Fibroblast of skin of scalp (primary cell): ENCODE results near the gene SH2D2A.

ENCODE experiments used
- DNase-seq: peaks from one replicate; pipeline ENCODE4 v3.0.0-alpha.2; 2013

The SH2D2A gene

DNA sequence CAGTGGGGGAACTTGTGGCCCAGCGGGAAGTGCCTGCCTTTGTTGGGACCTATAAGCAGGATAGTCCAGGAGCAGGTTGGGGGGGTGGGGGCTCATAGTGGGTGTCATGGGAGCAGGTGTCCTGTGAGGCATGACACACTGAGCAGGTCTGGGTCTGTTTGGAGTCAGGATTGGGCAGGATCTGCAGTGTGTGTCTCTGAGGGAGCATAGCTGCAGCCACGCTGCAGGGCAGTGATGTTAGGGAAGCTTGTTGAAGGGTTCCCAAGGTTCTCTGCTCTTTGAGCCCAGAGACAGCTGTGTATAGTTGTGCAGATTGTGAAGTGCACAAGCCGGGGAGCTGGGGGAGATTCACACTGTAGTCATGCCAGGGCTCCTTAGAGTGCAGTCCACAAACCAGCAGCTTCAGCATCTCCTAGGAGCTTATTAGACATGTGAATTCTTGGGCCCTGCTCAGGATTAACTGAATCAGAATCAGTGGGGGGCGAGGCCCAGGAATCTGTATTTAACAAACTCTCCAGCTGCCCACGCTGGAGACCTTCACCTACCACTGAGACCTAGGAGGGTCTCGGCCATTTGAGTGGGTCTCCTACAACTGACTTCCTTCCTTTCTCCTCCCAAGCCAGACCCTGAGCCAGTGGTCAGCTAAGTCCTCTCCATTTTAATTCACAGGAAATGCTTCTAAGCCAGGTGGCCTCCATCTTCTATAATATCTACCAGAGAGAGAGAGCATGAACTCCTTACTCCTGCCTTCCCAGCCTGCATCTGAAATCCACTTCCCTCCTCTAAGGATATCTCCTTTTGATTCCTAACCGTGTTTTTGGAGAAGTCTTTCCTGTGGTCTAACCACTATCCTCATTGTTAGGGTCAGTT is 31.2 kb upstream of the SH2D2A start:
- DNase-seq = no peak

DNA sequence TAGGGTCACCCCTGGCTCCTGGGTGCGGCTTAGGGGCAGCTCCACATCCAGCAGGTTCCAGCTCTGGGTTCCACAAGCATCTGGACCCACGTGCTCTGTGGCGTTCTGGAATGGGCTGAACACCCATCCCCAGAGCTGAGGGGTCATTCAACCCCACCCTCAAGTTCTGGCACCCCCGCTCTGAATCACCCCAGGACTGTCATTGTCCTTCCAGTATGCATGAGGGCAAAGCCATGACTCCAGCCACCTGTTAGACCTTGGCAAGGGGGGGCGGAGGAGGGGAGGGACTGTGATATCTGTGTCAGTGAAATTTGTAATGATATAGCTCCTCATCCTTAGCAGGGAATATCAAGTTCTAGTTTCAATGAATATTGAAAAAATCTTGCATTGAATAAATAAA is 30.0 kb upstream of the SH2D2A start:
- no peak for DNase-seq

DNA sequence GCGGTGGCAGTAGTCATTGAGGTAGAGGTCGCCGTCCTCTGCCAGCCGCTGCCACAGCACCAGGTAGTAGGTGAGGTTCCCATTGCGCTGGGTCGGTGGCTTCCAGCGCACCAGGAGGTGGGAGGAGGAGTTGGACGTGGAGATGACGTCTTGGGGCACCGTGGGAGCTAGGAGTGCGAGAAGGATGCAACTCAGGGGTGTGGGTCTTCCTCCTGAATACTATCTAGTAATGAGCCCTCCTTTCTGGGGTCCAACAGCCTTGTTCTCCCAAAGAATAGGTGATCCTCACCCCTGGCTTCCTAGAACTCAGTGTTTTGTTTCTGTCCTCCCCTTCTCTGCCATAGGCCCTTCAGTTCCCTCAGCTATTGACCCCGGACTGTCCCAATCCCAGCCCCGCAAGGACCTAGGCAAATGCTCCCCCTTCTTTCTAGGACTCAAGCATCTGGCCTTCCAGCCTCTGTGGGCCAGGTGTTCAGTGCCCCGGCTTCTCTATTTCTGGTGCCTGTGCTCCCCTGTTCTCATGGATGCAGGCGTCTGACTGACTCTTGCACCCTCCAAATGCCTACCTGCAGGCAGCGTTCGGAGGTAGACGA is 29.4 kb upstream of the SH2D2A start:
- DNase-seq = no peak

DNA sequence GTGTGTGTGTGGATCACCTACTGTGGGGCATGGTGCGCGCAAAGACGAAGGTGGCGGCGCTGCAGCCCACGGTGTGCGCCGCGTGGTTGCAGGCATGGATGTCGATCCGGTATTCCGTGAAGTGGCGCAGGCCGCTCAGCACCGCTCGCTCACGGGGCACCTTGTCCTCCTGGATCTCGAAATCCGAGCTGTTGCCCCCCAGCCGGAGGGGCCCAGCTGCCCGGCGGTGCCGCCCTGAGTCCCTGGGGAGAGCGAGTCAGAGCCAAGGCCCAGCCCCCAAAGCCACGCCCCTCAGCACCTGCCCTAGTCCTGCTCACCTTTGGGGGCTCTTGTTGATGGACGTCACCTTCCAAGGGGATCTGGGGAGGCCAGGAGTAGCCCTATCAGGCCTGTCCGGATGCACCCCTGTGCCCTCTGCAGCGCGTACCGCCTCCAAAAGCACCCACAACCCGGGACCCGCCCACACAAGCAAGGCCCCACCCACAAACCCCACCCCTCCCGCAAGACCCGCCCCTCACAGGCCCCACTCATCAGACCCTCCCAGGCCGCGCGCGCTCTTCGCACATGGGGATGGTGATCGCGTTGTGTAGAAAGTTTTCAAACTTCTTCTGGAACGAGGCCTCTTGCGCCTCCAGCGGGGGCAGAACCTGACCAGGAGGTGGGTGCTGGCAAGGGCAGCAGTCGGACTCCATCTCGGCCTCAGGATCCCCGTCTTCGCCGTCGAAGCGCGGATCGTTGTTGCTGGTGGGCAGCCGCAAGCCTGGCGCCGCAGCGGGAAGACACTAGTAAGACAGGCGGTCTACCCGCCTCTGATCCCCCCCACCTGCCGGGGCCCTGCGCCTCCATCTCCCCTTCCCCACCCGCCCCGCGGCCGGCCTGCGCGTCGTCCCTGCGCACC is 28.7 kb upstream of the SH2D2A start:
- DNase-seq = no peak

DNA sequence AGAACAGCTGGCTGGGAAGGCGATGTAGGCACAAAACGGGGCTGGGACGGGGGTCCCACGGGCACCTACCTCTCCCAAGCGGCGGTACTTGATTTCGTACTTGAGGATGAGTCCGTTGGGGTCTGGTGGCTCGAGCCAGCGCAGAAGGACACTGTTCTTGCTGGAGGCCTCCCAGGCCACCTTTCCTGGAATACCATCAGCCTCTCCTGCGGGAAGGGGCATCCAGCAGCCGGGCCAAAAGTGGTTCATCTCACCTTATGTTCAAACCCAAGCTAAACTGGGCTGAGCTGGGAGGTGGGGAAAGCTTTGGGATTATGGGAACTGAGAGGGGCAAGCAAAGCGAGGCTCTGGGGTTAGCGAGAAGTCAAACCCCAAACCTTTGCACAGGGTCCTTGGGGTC is 28.0 kb upstream of the SH2D2A start:
- DNase-seq = no peak

DNA sequence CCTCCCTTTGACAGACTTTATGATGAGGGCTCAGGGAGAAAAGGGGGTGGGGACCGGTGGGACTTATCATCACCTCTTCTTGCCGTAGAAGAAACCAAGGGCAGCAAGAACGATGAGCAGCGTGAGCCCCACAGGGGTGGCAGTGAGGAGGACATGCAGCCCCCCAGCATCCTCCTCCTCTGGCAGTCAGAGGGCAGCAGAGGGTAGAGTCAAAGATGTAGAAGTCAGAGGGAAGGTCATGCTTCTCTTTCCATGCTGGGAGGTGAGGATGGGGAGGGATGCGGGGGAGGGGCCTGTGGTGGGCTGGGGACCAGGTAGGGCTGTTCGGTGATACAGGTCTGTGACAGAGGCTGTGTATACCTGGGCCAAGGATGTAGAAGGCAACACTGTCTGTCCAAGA is 27.5 kb upstream of the SH2D2A start:
- DNase-seq = no peak

DNA sequence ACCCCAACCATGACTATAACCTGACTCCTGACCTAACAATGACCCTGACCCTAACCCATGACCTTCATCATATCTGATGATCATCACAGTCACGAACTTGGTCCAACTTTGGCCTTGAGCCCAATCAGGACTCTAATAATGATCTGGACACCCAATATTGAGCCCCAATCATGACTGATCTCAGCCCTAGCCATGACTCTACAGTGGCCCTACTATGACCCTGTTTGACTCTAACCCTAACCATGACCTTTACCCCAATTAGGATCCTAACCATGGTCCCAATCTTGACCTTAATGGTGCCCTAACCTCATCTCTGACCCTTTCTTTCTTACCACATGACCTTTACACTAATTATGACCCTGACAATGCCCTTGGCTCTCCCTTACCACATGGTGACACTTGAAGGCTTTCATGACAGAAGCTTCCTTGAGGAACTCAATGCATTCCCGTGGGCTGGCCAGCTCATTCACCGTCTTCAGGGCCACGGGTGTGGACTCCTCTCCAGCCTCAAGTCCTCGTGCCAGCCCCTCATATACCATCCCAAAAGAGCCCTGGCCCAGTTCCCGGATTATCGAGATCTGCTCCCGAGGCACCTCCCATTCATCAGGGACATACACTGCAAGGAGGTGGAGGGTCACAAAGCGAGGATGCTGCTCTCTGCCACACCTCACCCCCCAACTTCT is 26.1 kb upstream of the SH2D2A start:
- no peak for DNase-seq

DNA sequence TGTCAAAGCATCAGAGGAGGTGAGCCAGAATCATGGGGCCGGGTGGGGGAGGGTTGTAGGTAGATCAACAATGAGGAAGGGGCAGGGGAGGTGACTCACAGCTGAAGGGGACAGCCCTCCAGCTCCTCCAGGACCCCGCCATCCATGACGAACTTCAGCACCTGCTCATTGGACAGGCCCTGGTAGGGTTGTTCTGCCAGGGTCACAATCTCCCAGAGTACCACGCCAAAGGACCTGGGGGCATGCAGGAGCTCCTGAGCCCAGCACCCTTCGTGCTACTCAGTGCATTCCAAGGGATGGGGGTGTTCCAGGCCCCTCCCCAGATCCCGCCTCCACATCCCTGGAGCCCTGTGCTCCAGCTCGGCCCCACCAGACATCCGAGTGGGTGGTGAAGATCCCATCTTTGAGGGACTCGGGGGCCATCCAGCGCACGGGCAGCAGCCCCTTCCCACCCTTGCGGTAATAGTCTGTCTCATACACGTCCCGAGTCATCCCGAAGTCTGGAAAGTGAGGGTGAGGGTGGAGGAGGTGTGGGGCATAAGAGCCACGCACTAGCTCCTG is 24.7 kb upstream of the SH2D2A start:
- no peak for DNase-seq

DNA sequence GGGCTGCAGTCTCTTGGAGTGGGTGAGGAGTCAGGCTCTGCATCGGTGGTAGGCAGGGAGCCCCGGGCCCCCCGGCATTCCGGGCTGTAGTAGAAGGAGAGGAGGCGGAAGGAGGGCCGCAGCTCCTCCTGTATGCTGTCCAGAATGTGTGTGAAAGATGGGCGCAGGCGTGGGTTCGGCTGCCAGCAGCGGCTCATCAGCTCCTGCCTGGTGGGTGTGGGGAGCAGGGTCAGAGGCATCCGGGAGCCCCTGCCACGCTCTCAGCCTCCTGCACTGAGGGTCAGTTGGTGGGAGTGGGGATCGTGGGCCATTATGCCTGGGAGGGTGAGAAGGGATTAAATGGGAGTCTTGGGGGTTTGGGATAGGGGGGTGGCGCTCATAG is 24.2 kb upstream of the SH2D2A start:
- no peak for DNase-seq

DNA sequence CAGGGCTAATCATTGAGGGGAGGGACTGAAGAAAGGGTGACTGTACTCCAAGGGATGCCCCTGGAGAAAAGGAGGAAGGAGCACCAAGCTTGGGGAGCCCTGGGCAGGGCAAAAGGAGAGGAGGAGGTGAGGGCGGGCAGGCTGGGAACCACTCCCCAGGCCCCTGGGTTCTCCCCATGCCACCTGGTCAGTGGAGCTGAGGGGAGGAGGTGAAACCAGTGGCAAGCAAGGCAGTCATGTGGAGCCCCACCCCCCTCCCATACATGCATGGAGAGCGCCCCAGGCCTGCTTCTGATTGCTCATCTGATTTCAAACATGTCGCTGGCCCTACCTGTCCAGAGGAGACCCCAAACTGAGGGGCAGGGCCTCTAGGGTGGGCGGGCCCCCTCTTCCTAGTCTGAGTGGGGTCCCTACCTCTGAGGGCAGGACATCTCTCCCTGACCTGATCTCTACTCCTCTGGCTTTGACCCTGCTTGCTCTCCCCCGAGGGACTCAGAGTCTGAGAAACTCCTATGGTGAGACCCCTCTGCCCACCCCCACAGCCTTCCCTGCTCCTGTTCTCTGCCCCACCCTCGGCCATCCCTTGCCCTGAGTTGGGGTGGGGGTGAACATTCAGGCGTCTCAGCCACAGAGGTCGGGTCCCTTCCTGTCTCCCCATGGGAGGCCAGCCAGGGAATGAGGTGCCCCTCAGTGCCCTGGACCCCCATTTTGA is 23.7 kb upstream of the SH2D2A start:
- no peak for DNase-seq

DNA sequence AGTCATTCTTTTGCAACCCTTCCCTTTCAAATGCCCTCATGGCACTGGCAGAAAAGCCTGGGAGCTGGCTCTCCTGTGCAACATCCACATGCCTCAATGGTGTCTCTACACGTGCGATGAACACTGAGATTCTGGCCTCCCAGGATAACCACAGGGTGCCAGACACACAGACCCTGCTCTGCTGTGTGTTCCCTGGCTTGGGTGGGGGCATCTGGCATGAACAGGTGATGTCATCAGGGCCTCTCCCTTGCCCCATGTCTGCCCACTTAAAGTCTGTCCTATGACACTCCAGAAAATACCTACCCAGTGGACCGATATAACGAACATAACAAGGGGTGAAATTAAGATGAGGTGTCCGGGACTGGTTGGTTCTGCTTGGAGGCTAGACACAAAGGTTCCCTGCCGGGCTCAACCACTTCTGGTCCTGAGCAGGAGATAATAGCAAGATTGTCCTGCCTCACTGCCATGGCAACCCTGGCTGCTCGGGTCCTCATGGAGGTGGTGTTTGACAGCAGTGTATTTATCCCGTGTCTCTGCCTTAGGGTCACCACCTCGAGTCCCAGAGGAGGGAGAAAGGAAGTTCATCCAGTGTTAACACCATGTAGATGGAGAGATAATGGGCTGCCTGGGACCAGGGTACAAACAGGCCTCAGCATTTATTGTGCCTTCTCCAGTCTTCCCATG is 22.9 kb upstream of the SH2D2A start:
- no peak for DNase-seq

DNA sequence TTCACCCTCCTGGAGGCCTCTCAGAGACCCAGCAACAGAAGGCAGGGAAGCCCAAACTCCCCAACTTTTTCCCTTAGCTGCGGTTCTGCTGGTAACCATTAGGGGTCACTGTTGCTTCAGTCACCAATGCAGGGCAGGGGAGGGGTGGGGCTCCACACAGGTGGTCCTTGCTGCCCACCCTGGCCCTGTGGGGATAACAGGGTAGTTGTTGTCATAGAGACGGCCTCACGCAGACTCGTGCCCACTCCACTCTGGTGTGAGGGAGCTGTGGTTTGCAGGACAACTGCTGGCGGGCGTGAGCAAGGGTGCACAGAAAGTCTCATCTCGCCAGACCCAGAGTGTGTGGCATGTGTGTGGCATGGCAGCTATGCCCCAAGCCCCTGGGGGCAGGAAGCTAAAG is 22.3 kb upstream of the SH2D2A start:
- peak; percentile 17 for DNase-seq

DNA sequence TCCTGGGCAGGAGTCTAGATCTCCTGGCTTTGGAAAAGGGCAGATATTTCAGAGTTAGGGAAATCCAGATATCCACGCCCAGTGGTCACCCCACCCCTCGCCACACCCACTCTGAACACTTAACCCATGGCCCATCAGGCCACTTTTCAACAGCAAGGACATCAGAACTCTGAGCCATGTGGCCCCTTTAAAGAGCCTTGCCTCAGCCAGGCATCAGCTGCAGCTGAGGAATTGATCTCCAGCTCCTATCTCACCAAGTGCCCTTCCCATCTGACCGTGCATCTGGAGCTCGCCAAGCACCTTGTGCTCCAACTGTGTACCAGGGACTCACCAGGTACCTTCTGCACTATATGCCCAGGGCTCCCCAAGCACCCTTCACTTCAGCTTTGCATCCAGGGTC is 20.2 kb upstream of the SH2D2A start:
- DNase-seq = no peak

DNA sequence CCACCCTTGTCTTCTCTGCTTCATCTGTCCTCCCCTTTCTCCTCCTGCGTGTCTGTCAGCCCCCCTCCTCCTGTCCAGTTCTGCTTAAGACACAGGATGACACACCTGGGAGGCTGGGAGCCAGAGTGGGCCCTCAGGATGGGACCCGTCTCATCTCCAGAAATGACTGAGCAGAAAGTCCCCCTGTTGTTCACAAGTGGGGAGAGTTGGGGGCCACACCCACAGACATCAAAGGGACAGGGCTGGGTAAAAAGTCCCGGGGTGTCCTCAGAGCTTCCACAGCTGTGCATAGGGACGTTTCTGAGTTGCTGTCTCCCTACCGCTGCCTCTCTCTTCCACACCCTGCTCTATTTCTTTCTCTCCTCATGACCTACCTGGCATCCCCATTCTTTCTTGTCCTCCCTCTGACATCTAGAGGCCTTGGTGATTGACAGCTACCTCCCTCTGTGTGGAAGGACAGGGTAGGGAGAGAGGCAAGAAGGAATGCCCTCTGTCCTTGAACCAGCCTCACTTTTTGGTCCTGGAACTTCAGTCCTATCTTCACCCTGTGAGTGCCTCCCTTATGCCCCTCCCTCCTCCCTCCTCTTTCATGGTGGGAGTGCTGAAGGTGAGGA is 19.5 kb upstream of the SH2D2A start:
- DNase-seq = no peak

DNA sequence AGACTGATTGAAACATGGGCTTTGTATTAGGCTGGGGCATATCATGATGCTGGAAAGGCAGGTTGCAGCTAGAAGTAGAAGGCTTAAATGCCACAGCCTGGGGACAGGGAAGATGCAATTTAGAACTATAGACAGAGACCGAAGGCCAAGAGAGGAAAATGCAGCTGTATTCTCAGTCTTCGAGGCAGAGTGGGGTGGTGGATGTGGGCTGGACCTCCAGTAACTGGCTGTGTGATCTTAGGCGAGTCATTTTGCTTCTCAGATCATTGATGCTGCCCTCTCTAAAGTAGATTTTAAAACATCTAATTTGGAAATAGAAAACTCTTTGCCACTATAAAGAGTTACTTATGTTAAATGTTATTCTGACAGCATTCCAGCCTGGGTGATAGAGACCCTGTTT is 17.7 kb upstream of the SH2D2A start:
- DNase-seq = no peak

DNA sequence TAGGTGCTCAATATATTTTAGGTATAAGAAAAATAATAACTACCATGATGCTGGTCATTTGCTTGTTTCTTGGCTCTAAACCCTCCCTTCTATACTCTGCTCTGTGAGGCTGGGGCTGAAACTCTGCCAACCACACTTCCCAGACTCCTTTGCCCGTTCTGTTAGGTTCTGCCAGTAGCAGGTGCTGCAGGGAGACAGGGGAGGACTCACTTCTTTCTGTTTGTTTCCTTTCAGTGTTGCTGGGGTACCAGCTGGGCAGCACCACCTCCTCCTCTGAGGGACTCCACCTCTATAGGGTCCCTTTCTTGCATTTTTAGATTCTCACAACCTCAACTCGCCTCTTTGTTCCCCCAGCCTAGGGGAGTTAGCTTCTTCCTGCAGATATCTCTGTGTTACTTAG is 17.0 kb upstream of the SH2D2A start:
- DNase-seq = no peak

DNA sequence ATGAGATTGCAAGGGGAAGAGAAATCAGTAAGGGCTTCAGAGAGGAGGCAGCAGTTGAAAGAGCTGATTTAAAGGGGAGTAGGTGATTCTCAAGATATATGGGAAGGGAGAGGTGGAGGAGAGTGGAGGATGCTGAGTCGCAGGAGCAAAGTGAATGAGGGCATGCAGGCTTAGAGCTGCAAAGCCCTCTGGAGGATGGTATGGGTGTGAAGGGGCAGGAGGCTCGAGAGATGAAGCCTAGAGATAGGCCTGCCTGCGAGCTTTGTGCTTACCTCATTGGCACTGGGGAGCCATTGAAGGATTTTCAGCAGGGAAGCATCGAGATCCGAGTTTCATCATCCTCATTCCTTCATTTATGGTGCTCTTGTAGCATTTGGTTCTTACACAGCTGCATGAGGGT is 15.8 kb upstream of the SH2D2A start:
- no peak for DNase-seq

DNA sequence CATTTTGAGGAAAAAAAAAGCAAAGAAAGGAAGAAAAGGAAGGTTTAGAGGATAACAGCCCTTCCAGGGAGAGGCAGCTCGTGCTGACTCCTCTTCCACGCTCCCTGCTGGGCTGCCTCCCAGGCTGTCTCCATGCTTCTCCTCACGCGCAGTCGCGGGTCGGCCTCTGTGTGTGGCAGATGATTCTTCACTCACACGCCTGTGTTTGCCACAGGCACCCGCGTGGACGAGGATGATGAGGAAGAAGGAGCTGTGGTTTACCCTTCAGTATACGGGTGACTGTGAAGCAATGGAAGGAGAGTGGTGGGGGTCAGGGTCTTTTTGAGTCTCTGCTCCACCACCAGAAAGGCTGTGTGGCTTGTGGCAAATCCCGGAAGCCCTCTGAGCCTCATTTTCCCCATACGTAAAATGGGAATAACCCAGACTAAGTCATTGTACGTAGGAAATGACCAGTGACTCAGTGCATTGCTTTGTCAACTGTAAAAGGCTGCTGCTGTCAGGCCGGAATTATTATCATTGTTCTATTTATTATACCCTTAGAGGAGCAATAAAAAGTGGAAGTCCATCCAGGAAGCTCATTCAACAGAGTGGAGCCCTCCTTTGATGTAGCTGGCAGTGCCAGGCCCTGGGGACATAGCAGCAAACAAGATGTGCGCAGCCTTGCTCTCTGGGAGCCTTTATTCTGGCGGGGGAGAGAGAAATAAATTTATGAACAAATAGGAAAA is 11.9 kb upstream of the SH2D2A start:
- DNase-seq = peak; percentile 34

DNA sequence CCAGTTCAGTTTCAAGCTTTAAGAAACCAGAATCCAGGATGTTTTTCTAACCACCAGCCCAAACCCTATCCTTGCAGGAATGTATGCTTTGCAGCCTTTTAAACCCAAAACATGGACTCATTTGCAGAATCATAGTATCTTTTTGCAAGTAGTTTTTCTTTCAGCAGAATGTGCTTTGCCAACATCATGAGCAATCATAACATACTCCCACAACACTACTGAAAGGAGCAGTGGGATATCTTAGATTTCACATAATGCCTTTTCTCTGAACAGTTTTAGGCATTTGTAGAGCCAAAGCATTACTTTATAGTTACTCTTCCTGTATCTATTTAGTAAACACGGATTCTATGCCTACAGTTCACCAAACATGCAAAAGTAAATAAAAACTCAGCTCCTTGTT is 10.0 kb upstream of the SH2D2A start:
- DNase-seq = no peak

DNA sequence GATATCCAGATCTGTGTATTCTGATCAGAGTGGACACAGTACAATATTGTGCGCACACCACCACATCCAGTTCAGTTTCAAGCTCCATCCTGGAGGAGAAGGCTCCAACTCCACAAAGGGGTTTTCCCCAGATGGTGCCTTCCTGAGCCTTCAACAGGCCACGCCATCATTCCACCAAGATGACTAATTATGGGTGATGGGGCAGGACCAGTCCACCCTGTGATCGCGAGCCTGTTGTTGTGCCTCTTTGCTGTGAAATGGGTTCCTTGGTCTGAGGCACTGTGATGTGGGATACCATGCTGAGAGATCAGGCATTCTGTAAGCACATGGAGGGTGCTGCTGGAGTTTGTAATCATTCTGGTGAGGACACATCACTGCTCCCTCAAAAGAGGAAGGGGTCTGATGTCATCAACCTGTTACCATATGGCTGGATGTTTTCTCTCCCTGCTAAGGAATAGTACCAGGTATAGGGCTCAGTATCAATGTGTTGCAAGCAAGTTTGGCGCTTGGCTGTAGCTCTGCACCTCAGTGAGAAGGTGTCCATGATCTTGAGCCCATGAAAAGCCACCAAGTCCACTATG is 6.7 kb upstream of the SH2D2A start:
- no peak for DNase-seq
